ENCODE measurements around the gene GJD3.

- no peak for TF ChIP-seq CTCF (IDR thresholded peaks at IDR 0.05)
- TF ChIP-seq POLR2A (IDR thresholded peaks at IDR 0.05) = no peak
Observed at GRCh38 chr17:40410082-40410481, 45.5 kb upstream of the GJD3 start.
